ENCODE measurements around the gene PLA2G4A. TPM values are rescaled to one million over a fixed set of nuclear protein-coding genes. Genes with fewer than 3 reads are reported as not detected.

The PLA2G4A gene
- polyA plus RNA-seq, 1 of the 3 experiments (the other 2 are of a cell fraction), result 0.26 TPM

GRCh38 chr1:186888367-186888766 is 59.6 kb downstream of the PLA2G4A start:
- H3F3A ChIP-seq (replicated peaks; ENCODE audit: insufficient read depth), result no peaks in the 10 kb centered on the region
- no peaks in the 10 kb centered on the region for H3K4me1 ChIP-seq (ENCODE audit: control insufficient read depth in 1 of 2, insufficient read depth in 2 of 2, low read depth in 1 of 2, low read length in 1 of 2)
- H3K27me3 ChIP-seq (ENCODE audit: insufficient read depth), result no peaks in the 10 kb centered on the region
- ChIA-PET CTCF (no interaction called here), POLR2A (no interaction called here)
- H3K9ac ChIP-seq, result no peak overlapping the region
- H3K9me3 ChIP-seq, result no peaks in the 10 kb centered on the region; the same call in 1 of the 2 replicates
- H2AFZ ChIP-seq (ENCODE audit: low read depth), result no peak overlapping the region
- H3K4me3 ChIP-seq (ENCODE audit: low read depth in 2 of 2, low read length in 1 of 2), result no peak overlapping the region
- no peaks in the 10 kb centered on the region for H3K79me2 ChIP-seq (ENCODE audit: insufficient read depth)
- no peak for DNase-seq
- no peaks in the 10 kb centered on the region for H4K20me1 ChIP-seq (ENCODE audit: insufficient read depth)
- no peaks in the 10 kb centered on the region for H3K9me2 ChIP-seq
- WGBS (ENCODE audit: low lambda C conversion rate), result 4% methylated on average over 2 of the region's 2 CpGs
- H3K36me3 ChIP-seq (replicated peaks in 1 of 2; ENCODE audit: control insufficient read depth in 1 of 2, insufficient read depth in 2 of 2, low read length in 1 of 2), result no peaks in the 10 kb centered on the region
- H3K4me2 ChIP-seq, result no peak overlapping the region
- no peak overlapping the region for H3K27ac ChIP-seq (ENCODE audit: low read depth in 2 of 2, low read length in 1 of 2)
- TF ChIP-seq RAD21 (IDR thresholded peaks at IDR 0.05; ENCODE audit: low read length), result no peak

DNA sequence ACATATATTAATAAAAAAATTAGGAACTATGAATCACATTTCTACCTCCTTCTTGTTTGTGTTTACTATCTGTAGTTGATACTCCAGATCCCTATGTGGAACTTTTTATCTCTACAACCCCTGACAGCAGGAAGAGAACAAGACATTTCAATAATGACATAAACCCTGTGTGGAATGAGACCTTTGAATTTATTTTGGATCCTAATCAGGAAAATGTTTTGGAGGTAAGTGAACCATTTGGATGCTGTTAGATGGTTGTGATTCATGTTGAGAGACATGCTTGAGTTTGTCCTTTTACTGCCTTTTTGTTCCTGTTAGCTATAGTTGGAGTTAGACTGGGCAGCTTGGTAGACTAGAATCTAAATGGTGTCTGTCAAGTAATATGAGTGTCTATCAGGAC is 64.2 kb downstream of the PLA2G4A start:
- no peak overlapping the region for H3K9ac ChIP-seq
- H3K9me2 ChIP-seq, result no peaks in the 10 kb centered on the region
- ChIA-PET CTCF (interaction anchor here (1.1 kb wide), 1 partner anchor 48 kb away, joined by 3 read pairs; no protein-coding TSS in a partner anchor), POLR2A (no interaction called here)
- no peaks in the 10 kb centered on the region for H3K36me3 ChIP-seq (replicated peaks in 1 of 2; ENCODE audit: control insufficient read depth in 1 of 2, insufficient read depth in 2 of 2, low read length in 1 of 2)
- no peak overlapping the region for H3K27ac ChIP-seq (ENCODE audit: low read depth in 2 of 2, low read length in 1 of 2)
- DNase-seq, result no peak
- no peaks in the 10 kb centered on the region for H3F3A ChIP-seq (replicated peaks; ENCODE audit: insufficient read depth)
- no peaks in the 10 kb centered on the region for H3K9me3 ChIP-seq
- H3K79me2 ChIP-seq (ENCODE audit: insufficient read depth), result no peaks in the 10 kb centered on the region
- peaks cover 0 to 12% of the 10 kb centered on the region in 2 experiments; a peak in 1 of 4 replicates for H3K4me1 ChIP-seq (ENCODE audit: control insufficient read depth in 1 of 2, insufficient read depth in 2 of 2, low read depth in 1 of 2, low read length in 1 of 2)
- no peak overlapping the region for H2AFZ ChIP-seq (ENCODE audit: low read depth)
- no peak overlapping the region for H3K4me3 ChIP-seq (ENCODE audit: low read depth in 2 of 2, low read length in 1 of 2)
- no peak overlapping the region for H3K4me2 ChIP-seq
- no peak for TF ChIP-seq EZH2phosphoT487 (IDR thresholded peaks at IDR 0.05; ENCODE audit: borderline replicate concordance, low read depth)
- no peak for TF ChIP-seq RAD21 (IDR thresholded peaks at IDR 0.05; ENCODE audit: low read length)
- TF ChIP-seq EP300 (IDR thresholded peaks at IDR 0.05; ENCODE audit: borderline replicate concordance in 1 of 2, low read depth in 1 of 2, low read length in 1 of 2), result no peak
- TF ChIP-seq FOXJ3 (CRISPR knock-in tag; IDR thresholded peaks at IDR 0.05), result no peak
- TF ChIP-seq MXI1 (IDR thresholded peaks at IDR 0.05; ENCODE audit: low read depth, low read length), result no peak
- TF ChIP-seq NFIC (IDR thresholded peaks at IDR 0.05; ENCODE audit: borderline replicate concordance), result no peak
- TF ChIP-seq GABPA (IDR thresholded peaks at IDR 0.05; ENCODE audit: low read depth), result no peak
- TF ChIP-seq, protein P1, sequence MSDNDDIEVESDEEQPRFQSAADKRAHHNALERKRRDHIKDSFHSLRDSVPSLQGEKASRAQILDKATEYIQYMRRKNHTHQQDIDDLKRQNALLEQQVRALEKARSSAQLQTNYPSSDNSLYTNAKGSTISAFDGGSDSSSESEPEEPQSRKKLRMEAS (IDR thresholded peaks at IDR 0.05; ENCODE audit: low read depth), result no peak
- no peak for TF ChIP-seq RFX5 (IDR thresholded peaks at IDR 0.05; ENCODE audit: low read length)
- TF ChIP-seq, protein P2, sequence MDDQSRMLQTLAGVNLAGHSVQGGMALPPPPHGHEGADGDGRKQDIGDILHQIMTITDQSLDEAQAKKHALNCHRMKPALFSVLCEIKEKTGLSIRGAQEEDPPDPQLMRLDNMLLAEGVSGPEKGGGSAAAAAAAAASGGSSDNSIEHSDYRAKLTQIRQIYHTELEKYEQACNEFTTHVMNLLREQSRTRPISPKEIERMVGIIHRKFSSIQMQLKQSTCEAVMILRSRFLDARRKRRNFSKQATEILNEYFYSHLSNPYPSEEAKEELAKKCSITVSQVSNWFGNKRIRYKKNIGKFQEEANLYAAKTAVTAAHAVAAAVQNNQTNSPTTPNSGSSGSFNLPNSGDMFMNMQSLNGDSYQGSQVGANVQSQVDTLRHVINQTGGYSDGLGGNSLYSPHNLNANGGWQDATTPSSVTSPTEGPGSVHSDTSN (IDR thresholded peaks at IDR 0.05), result no peak
- TF ChIP-seq MEF2A (IDR thresholded peaks at IDR 0.05; ENCODE audit: borderline replicate concordance, low read depth), result no peak
- no peak for TF ChIP-seq TAF1 (IDR thresholded peaks at IDR 0.05; ENCODE audit: borderline replicate concordance, low read depth, low read length)
- TF ChIP-seq, protein P3, sequence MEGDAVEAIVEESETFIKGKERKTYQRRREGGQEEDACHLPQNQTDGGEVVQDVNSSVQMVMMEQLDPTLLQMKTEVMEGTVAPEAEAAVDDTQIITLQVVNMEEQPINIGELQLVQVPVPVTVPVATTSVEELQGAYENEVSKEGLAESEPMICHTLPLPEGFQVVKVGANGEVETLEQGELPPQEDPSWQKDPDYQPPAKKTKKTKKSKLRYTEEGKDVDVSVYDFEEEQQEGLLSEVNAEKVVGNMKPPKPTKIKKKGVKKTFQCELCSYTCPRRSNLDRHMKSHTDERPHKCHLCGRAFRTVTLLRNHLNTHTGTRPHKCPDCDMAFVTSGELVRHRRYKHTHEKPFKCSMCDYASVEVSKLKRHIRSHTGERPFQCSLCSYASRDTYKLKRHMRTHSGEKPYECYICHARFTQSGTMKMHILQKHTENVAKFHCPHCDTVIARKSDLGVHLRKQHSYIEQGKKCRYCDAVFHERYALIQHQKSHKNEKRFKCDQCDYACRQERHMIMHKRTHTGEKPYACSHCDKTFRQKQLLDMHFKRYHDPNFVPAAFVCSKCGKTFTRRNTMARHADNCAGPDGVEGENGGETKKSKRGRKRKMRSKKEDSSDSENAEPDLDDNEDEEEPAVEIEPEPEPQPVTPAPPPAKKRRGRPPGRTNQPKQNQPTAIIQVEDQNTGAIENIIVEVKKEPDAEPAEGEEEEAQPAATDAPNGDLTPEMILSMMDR (IDR thresholded peaks at IDR 0.05), result no peak
- no peak for TF ChIP-seq ELF1 (IDR thresholded peaks at IDR 0.05)
- TF ChIP-seq, protein P4, sequence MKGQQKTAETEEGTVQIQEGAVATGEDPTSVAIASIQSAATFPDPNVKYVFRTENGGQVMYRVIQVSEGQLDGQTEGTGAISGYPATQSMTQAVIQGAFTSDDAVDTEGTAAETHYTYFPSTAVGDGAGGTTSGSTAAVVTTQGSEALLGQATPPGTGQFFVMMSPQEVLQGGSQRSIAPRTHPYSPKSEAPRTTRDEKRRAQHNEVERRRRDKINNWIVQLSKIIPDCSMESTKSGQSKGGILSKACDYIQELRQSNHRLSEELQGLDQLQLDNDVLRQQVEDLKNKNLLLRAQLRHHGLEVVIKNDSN (IDR thresholded peaks at IDR 0.05; ENCODE audit: borderline replicate concordance, low read depth), result no peak
- TF ChIP-seq NRF1 (IDR thresholded peaks at IDR 0.05; ENCODE audit: low read depth, low read length), result no peak
- TF ChIP-seq RXRA (IDR thresholded peaks at IDR 0.05; ENCODE audit: borderline replicate concordance, low read depth), result no peak
- TF ChIP-seq TEAD4 (IDR thresholded peaks at IDR 0.05; ENCODE audit: borderline replicate concordance, insufficient read depth), result no peak
- H4K20me1 ChIP-seq (ENCODE audit: insufficient read depth), result no peaks in the 10 kb centered on the region
- no peaks in the 10 kb centered on the region for H3K27me3 ChIP-seq (ENCODE audit: insufficient read depth)
